ENCODE data around the gene NSMCE3.

GRCh38 chr15:29252234-29252633 lies 17.4 kb downstream of the NSMCE3 start:
- TF ChIP-seq CTCF (IDR thresholded peaks at IDR 0.05) (no peak), POLR2A (IDR thresholded peaks at IDR 0.05) (no peak)
